ENCODE results near the gene ATPAF1. TPM values are rescaled to one million over a fixed set of nuclear protein-coding genes. Genes with fewer than 3 reads are reported as not detected.

ATPAF1 gene
- total RNA-seq, 2 donors from 2014 or later = 56.1 to 84.2 TPM

DNA sequence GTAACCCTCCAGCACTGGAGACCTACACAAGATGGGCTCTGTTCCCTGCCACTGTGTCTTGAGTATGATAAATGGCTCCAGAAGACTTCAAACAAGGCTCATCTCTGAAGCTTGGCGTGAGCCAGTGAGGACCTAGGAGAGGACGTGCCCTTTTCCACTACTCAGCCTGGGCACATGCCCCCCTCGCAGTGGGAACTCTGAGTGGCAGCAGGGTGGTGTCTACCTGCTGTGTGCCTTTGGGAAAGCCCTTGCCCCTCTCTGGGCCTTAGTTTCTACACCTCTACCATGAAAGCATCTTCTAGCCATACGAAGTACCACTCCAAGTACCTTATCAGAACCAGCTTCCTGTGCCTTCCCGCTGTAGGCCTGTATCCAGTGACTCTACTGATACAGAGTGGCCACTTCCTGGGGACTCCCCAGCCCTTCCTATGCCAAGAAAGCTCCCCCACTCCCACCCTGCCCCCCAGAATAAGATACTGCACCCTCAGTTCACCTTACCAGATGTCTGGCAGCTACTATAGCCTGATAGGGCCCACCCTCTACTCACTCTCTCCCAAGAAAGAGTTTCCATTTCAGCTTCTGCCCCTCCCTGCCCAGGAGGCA, 48.4 kb downstream of the ATPAF1 start:
- peaks cover 10% of the 10 kb centered on the region for H3K4me1 ChIP-seq (ENCODE audit: control insufficient read depth, insufficient read depth, low read length)
- TF ChIP-seq CTCF (conservative IDR thresholded peaks at IDR 0.05) = no peak
- no peaks in the 10 kb centered on the region for H3K36me3 ChIP-seq (ENCODE audit: control insufficient read depth, insufficient read depth, low read length)
- H3K9ac ChIP-seq (ENCODE audit: extremely low read depth, low read length, poor library complexity, severe bottlenecking) = no peak overlapping the region
- no peaks in the 10 kb centered on the region for H3K9me3 ChIP-seq (ENCODE audit: control insufficient read depth, low read length)
- no peak overlapping the region for H3K4me3 Mint-ChIP-seq
- peaks cover 47% of the 10 kb centered on the region for H3K27me3 Mint-ChIP-seq (ENCODE audit: insufficient read depth)
- H3K27ac Mint-ChIP-seq = no peak overlapping the region
- peaks cover 19% of the 10 kb centered on the region for H3K4me1 Mint-ChIP-seq
- peaks cover 36% of the 10 kb centered on the region for H3K27me3 ChIP-seq (ENCODE audit: control insufficient read depth, insufficient read depth, low read length, poor library complexity, severe bottlenecking)
- H3K4me3 ChIP-seq (ENCODE audit: low read length) = no peak overlapping the region
- WGBS, 2 experiments (ENCODE audit: insufficient coverage in 1 of 2, insufficient read length in 1 of 2) = 94 to 100% methylated on average over 5 of the region's 5 CpGs
- DNase-seq = no peak
- no peak overlapping the region for H3K27ac ChIP-seq (ENCODE audit: low read depth, low read length)
- H3K9me3 Mint-ChIP-seq = no peaks in the 10 kb centered on the region
- no peaks in the 10 kb centered on the region for H3K36me3 Mint-ChIP-seq (ENCODE audit: low read depth)

GRCh38 chr1:46618754-46619415, 49.3 kb downstream of the ATPAF1 start:
- no peak for TF ChIP-seq CTCF (conservative IDR thresholded peaks at IDR 0.05)
- no peak overlapping the region for H3K4me3 Mint-ChIP-seq
- Histone ChIP-seq H3K9me3 (ENCODE audit: control insufficient read depth, low read length) (no peaks in the 10 kb centered on the region), H3K9ac (ENCODE audit: extremely low read depth, low read length, poor library complexity, severe bottlenecking) (no peak overlapping the region), H3K27me3 (ENCODE audit: control insufficient read depth, insufficient read depth, low read length, poor library complexity, severe bottlenecking) (peaks cover 36% of the 10 kb centered on the region), H3K4me3 (ENCODE audit: low read length) (no peak overlapping the region), H3K4me1 (ENCODE audit: control insufficient read depth, insufficient read depth, low read length) (peaks cover 6% of the 10 kb centered on the region), H3K27ac (ENCODE audit: low read depth, low read length) (no peak overlapping the region), H3K36me3 (ENCODE audit: control insufficient read depth, insufficient read depth, low read length) (no peaks in the 10 kb centered on the region)
- H3K9me3 Mint-ChIP-seq = no peaks in the 10 kb centered on the region
- WGBS, 2 experiments (ENCODE audit: insufficient coverage in 1 of 2, insufficient read length in 1 of 2) = 88% methylated on average over 4 of the region's 4 CpGs; no CpG with 5 or more reads in 1 of the 2 experiments
- DNase-seq = no peak
- H3K36me3 Mint-ChIP-seq (ENCODE audit: low read depth) = no peaks in the 10 kb centered on the region
- H3K4me1 Mint-ChIP-seq = peaks cover 13% of the 10 kb centered on the region
- peaks cover 47% of the 10 kb centered on the region for H3K27me3 Mint-ChIP-seq (ENCODE audit: insufficient read depth)
- no peak overlapping the region for H3K27ac Mint-ChIP-seq

DNA sequence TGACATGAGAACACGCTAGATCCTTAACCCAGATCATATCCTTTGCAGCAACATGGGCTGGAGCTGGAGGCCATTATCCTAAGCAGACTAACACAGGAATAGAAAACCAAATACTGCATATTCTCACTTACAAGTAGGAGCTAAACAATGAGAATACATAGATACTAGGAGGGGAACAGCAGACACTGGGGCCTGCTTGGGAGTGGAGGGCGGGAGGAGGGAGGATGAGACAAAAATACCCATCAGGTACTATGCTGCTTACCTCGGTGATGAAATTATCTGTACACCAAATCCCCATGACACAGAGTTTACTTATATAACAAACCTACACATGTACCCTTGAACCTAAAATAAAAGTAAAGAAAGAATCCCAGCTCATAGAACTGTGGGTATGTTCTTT, 50.3 kb downstream of the ATPAF1 start:
- no peak for DNase-seq
- peaks cover 15% of the 10 kb centered on the region for H3K4me1 Mint-ChIP-seq
- H3K27ac Mint-ChIP-seq = no peak overlapping the region
- Histone ChIP-seq H3K36me3 (ENCODE audit: control insufficient read depth, insufficient read depth, low read length) (no peaks in the 10 kb centered on the region), H3K9me3 (ENCODE audit: control insufficient read depth, low read length) (no peaks in the 10 kb centered on the region), H3K27me3 (ENCODE audit: control insufficient read depth, insufficient read depth, low read length, poor library complexity, severe bottlenecking) (peaks cover 36% of the 10 kb centered on the region), H3K27ac (ENCODE audit: low read depth, low read length) (no peak overlapping the region), H3K4me1 (ENCODE audit: control insufficient read depth, insufficient read depth, low read length) (peaks cover 7% of the 10 kb centered on the region), H3K9ac (ENCODE audit: extremely low read depth, low read length, poor library complexity, severe bottlenecking) (no peak overlapping the region), H3K4me3 (ENCODE audit: low read length) (no peak overlapping the region)
- H3K36me3 Mint-ChIP-seq (ENCODE audit: low read depth) = no peaks in the 10 kb centered on the region
- no peak for TF ChIP-seq CTCF (conservative IDR thresholded peaks at IDR 0.05)
- WGBS, 2 experiments (ENCODE audit: insufficient coverage in 1 of 2, insufficient read length in 1 of 2) = 99% methylated on average over 3 of the region's 3 CpGs; no CpG with 5 or more reads in 1 of the 2 experiments
- H3K9me3 Mint-ChIP-seq = no peaks in the 10 kb centered on the region
- H3K4me3 Mint-ChIP-seq = no peak overlapping the region
- H3K27me3 Mint-ChIP-seq (ENCODE audit: insufficient read depth) = peaks cover 47% of the 10 kb centered on the region
